Measurements from ENCODE around the gene UNC5B.

The UNC5B gene

GRCh38 chr10:71325267-71325666 is 112.9 kb downstream of the UNC5B start:
- no peak for DNase-seq

- no peak for DNase-seq
Measured at GRCh38 chr10:71326464-71326881, 114.1 kb downstream of the UNC5B start.

GRCh38 chr10:71330789-71331404 is 118.5 kb downstream of the UNC5B start:
- DNase-seq = no peak

- no peak for DNase-seq
Measured at GRCh38 chr10:71331736-71332135, 119.4 kb downstream of the UNC5B start.

GRCh38 chr10:71332466-71332865 is 120.1 kb downstream of the UNC5B start:
- DNase-seq = no peak

GRCh38 chr10:71333129-71333887 is 120.9 kb downstream of the UNC5B start:
- DNase-seq = no peak

- DNase-seq = no peak
Measured at GRCh38 chr10:71334221-71334791, 121.9 kb downstream of the UNC5B start.

- DNase-seq = no peak
Measured at GRCh38 chr10:71335173-71335708, 122.9 kb downstream of the UNC5B start.

- no peak for DNase-seq
Measured at GRCh38 chr10:71336632-71337031, 124.3 kb downstream of the UNC5B start.

GRCh38 chr10:71337219-71337701 is 124.9 kb downstream of the UNC5B start:
- DNase-seq = no peak

- no peak for DNase-seq
Measured at GRCh38 chr10:71338728-71339495, 126.5 kb downstream of the UNC5B start.

- no peak for DNase-seq
Measured at GRCh38 chr10:71339796-71340589, 127.6 kb downstream of the UNC5B start.

GRCh38 chr10:71342573-71343391 is 130.4 kb downstream of the UNC5B start:
- no peak for DNase-seq

- peak; percentile 11 for DNase-seq
Measured at GRCh38 chr10:71343392-71343773, 131.0 kb downstream of the UNC5B start.

- DNase-seq = no peak
Measured at GRCh38 chr10:71344154-71344925, 132.0 kb downstream of the UNC5B start.

- no peak for DNase-seq
Measured at GRCh38 chr10:71344993-71345480, 132.7 kb downstream of the UNC5B start.

- no peak for DNase-seq
Measured at GRCh38 chr10:71345694-71346093, 133.3 kb downstream of the UNC5B start.

GRCh38 chr10:71346731-71347130 is 134.4 kb downstream of the UNC5B start:
- DNase-seq = no peak

GRCh38 chr10:71347587-71348395 is 135.4 kb downstream of the UNC5B start:
- DNase-seq = no peak

Data from fibroblast of upper back skin (primary cell).